Keratinocyte (primary cell): ENCODE measurements around the gene HSF4. TPM values are rescaled to one million over a fixed set of nuclear protein-coding genes. Genes with fewer than 3 reads are reported as not detected.

ENCODE experiments used
- DNase-seq: peaks from one replicate; pipeline ENCODE4 v3.0.0-alpha.2; 2011; ENCODE audit warnings: low read depth, missing footprints, low spot score
- FAIRE-seq: peaks from 2 replicates; lab custom pipeline; 2011; peaks lifted over from hg19 to GRCh38; lab: Jason Lieb, UNC
- H2AFZ ChIP-seq: 2 replicates; pipeline ENCODE4 v1.6.0; 2012; ENCODE audit warnings: low read length, control low read depth, inconsistent platforms; ENCODE audit not compliant: control insufficient read depth
- H3K27ac ChIP-seq: 2 replicates; pipeline ENCODE4 v1.5.1; 2011; ENCODE audit warnings: low read length; ENCODE audit not compliant: control insufficient read depth, insufficient read depth
- H3K27me3 ChIP-seq: 3 replicates; pipeline ENCODE4 v1.6.0; 2011; ENCODE audit warnings: low read length; ENCODE audit not compliant: control insufficient read depth, insufficient read depth; ENCODE audit errors: extremely low read depth
- H3K36me3 ChIP-seq, 2 experiments: 2 replicates in 1 of 2; 3 replicates in 1 of 2; pipeline ENCODE4 v1.5.1; 2011; ENCODE audit warnings: low read length in 2 of 2, mild to moderate bottlenecking in 1 of 2; ENCODE audit not compliant: control insufficient read depth in 2 of 2, insufficient read depth in 2 of 2; ENCODE audit errors: extremely low read depth in 1 of 2
- H3K4me1 ChIP-seq: 3 replicates; pipeline ENCODE4 v1.5.1; 2011; ENCODE audit warnings: low read length; ENCODE audit not compliant: control insufficient read depth, insufficient read depth; ENCODE audit errors: extremely low read depth
- H3K4me2 ChIP-seq: 3 replicates; pipeline ENCODE4 v1.6.0; 2011; ENCODE audit warnings: low read depth, low read length; ENCODE audit not compliant: control insufficient read depth, insufficient read depth; ENCODE audit errors: extremely low read depth
- H3K4me3 ChIP-seq, 3 experiments: fragments of 200-600 bp in 1 of 3; sonication (generic) in 1 of 3; 2 replicates in 2 of 3; 3 replicates in 1 of 3; pipeline ENCODE4 v1.5.1; 2011 to 2016; ENCODE audit warnings: low read length in 3 of 3, mild to moderate bottlenecking in 3 of 3, control low read depth in 2 of 3, inconsistent platforms in 1 of 3, low read depth in 1 of 3, mixed read lengths in 1 of 3, mixed run types in 1 of 3, moderate library complexity in 1 of 3; ENCODE audit not compliant: control insufficient read depth in 2 of 3, insufficient read depth in 2 of 3; ENCODE audit errors: extremely low read depth in 1 of 3
- H3K79me2 ChIP-seq: 2 replicates; pipeline ENCODE4 v1.6.0; 2012; ENCODE audit warnings: low read length; ENCODE audit not compliant: control insufficient read depth, insufficient read depth
- H3K9ac ChIP-seq: 3 replicates; pipeline ENCODE4 v1.6.0; 2011; ENCODE audit warnings: low read length; ENCODE audit not compliant: control insufficient read depth, insufficient read depth; ENCODE audit errors: extremely low read depth
- H3K9me1 ChIP-seq: 3 replicates; pipeline ENCODE4 v1.6.0; 2011; ENCODE audit warnings: low read length; ENCODE audit not compliant: control insufficient read depth, insufficient read depth; ENCODE audit errors: extremely low read depth
- H3K9me3 ChIP-seq: 2 replicates; pipeline ENCODE4 v1.5.1; 2012; ENCODE audit warnings: low read depth, low read length; ENCODE audit not compliant: control insufficient read depth
- H4K20me1 ChIP-seq: 3 replicates; pipeline ENCODE4 v1.6.0; 2011; ENCODE audit warnings: low read length; ENCODE audit not compliant: control insufficient read depth, insufficient read depth; ENCODE audit errors: extremely low read depth
- CTCF ChIP-seq, 3 experiments: IDR thresholded peaks in 1 of 3; conservative IDR thresholded peaks in 1 of 3; optimal IDR thresholded peaks in 1 of 3; 2 replicates in 2 of 3; 3 replicates in 1 of 3; pipeline versions ENCODE3 to v1.5.1; 2011; ENCODE audit warnings: low read length in 3 of 3, mild to moderate bottlenecking in 3 of 3, moderate library complexity in 2 of 3, control low read depth in 1 of 3, inconsistent platforms in 1 of 3; ENCODE audit not compliant: insufficient read depth in 2 of 3; ENCODE audit errors: extremely low read depth in 1 of 3
- EZH2 ChIP-seq: IDR thresholded peaks from one replicate; pipeline ENCODE4 v1.6.1; 2012; ENCODE audit warnings: inconsistent platforms, mild to moderate bottlenecking, low read length, moderate library complexity
- dilution Hi-C: fragments of 300-500 bp; cut with MboI; formaldehyde crosslinking; loops from one replicate; pipeline ENCODE4 v1.7.0; 2020; ENCODE audit warnings: low sequenced_read_pairs; ENCODE audit not compliant: extremely low pct_ligation_motif_present
- polyA plus RNA-seq, 5 experiments: library from polyadenylated mRNA; depleted of rRNA in 3 of 5; stranded (reverse) in 3 of 5; stranded (forward) in 1 of 5; unstranded in 1 of 5; fragments of >200 nt; gene quantifications; 1 replicate in 1 of 5; 2 replicates in 3 of 5; 3 replicates in 1 of 5; pipeline versions ENCODE4 v1.2.1 to v1.2.3, GENCODE V29; 2011 to 2012; ENCODE audit warnings: missing spikeins in 2 of 5, low read depth in 1 of 5, low replicate concordance in 1 of 5

The HSF4 gene
- polyA plus RNA-seq, 1 donor (not counting 4 experiments of a cell fraction or from before 2014, with no cell fraction given): 4.3 TPM

- Histone ChIP-seq H3K9me1 (no peaks in the 10 kb centered on the region), H3K4me2 (peak overlapping the region; percentile 90), H3K27me3 (no peaks in the 10 kb centered on the region), H3K9ac (peak overlapping the region; percentile 66), H4K20me1 (no peaks in the 10 kb centered on the region), H3K9me3 (no peaks in the 10 kb centered on the region), H3K79me2 (no peaks in the 10 kb centered on the region), H3K27ac (no peak overlapping the region), H3K4me3 (peak overlapping the region; percentile 43 to 66 (median 55)), H2AFZ (peak overlapping the region; percentile 71), H3K4me1 (peaks cover 43% of the 10 kb centered on the region), H3K36me3 (no peaks in the 10 kb centered on the region)
- FAIRE-seq: no peak
- DNase-seq: no peak
- TF ChIP-seq EZH2 (no peak), CTCF (optimal IDR thresholded peaks at IDR 0.05 in 1 of 3, IDR thresholded peaks at IDR 0.05 in 1 of 3, conservative IDR thresholded peaks at IDR 0.05 in 1 of 3; ENCODE audit: extremely low read depth in 1 of 3, insufficient read depth in 2 of 3, low read length in 3 of 3) (no peak)
- dilution Hi-C loops: no loop called here
Measured at GRCh38 chr16:67173323-67173722, 8.8 kb downstream of the HSF4 start.

- no peak for FAIRE-seq
- DNase-seq: no peak
- dilution Hi-C loops: no loop called here
- Histone ChIP-seq H3K9me1 (no peaks in the 10 kb centered on the region), H3K79me2 (no peaks in the 10 kb centered on the region), H4K20me1 (no peaks in the 10 kb centered on the region), H3K9me3 (no peaks in the 10 kb centered on the region), H3K36me3 (no peaks in the 10 kb centered on the region), H3K27me3 (no peaks in the 10 kb centered on the region), H3K4me1 (peaks cover 50% of the 10 kb centered on the region), H2AFZ (peak overlapping the region; percentile 71), H3K27ac (peak overlapping the region; percentile 53), H3K4me2 (peak overlapping the region; percentile 90), H3K4me3 (peak overlapping the region; percentile 43 to 66 (median 55)), H3K9ac (peak overlapping the region; percentile 66)
- TF ChIP-seq CTCF (optimal IDR thresholded peaks at IDR 0.05 in 1 of 3, IDR thresholded peaks at IDR 0.05 in 1 of 3, conservative IDR thresholded peaks at IDR 0.05 in 1 of 3; ENCODE audit: extremely low read depth in 1 of 3, insufficient read depth in 2 of 3, low read length in 3 of 3) (peak in 2 of 3 experiments; percentile 50 to 62), EZH2 (no peak)
Measured at GRCh38 chr16:67173808-67174705, 9.5 kb downstream of the HSF4 start.
